ENCODE results near the gene PTBP3. TPM values are rescaled to one million over a fixed set of nuclear protein-coding genes. Genes with fewer than 3 reads are reported as not detected.
A peak's percentile ranks its signal among the peaks of the same experiment; 100 is the strongest.

PTBP3 gene
- total and polyA plus RNA-seq, 2 donors (not counting 1 experiment from before 2014, with no cell fraction given), result 16.7 to 28.7 TPM

DNA sequence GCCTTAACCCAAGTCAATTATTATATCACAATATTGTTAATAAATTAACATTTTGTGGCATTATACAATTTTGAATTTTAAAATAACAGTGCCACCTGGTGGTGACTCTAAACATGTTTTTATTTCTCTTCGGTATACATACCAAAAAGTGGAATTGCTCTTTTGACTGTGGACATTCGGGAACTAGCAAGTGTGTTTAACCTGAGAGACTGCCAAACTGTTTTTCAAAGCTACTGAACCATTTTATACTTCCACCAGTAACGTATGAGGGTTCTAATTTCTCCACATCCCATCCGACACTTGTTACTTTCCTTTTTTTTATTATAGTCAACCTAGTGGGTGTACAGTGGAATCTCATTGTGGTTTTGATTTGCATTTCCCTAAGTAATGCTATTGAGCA, 28.2 kb upstream of the PTBP3 start:
- H3K4me2 ChIP-seq (ENCODE audit: extremely low read depth, insufficient read depth, low read length), result peak overlapping the region; percentile 8
- no peaks in the 10 kb centered on the region for H4K20me1 ChIP-seq (ENCODE audit: control insufficient read depth, extremely low read depth, insufficient read depth, low read length)
- no peak overlapping the region for H3K4me3 ChIP-seq (replicated peaks in 1 of 4; ENCODE audit: control extremely low read depth in 1 of 4, insufficient read depth in 1 of 4, low read depth in 3 of 4, low read length in 4 of 4)
- no peaks in the 10 kb centered on the region for H3K79me2 ChIP-seq (ENCODE audit: control insufficient read depth, insufficient read depth, low read length)
- no peaks in the 10 kb centered on the region for H3K9me3 ChIP-seq (ENCODE audit: control insufficient read depth, insufficient read depth, low read depth, low read length)
- TF ChIP-seq EZH2 (IDR thresholded peaks at IDR 0.05; ENCODE audit: low read length, missing control alignments), result no peak
- TF ChIP-seq, protein P1, sequence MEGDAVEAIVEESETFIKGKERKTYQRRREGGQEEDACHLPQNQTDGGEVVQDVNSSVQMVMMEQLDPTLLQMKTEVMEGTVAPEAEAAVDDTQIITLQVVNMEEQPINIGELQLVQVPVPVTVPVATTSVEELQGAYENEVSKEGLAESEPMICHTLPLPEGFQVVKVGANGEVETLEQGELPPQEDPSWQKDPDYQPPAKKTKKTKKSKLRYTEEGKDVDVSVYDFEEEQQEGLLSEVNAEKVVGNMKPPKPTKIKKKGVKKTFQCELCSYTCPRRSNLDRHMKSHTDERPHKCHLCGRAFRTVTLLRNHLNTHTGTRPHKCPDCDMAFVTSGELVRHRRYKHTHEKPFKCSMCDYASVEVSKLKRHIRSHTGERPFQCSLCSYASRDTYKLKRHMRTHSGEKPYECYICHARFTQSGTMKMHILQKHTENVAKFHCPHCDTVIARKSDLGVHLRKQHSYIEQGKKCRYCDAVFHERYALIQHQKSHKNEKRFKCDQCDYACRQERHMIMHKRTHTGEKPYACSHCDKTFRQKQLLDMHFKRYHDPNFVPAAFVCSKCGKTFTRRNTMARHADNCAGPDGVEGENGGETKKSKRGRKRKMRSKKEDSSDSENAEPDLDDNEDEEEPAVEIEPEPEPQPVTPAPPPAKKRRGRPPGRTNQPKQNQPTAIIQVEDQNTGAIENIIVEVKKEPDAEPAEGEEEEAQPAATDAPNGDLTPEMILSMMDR (conservative IDR thresholded peaks at IDR 0.05 in 1 of 2, IDR thresholded peaks at IDR 0.05 in 1 of 2; ENCODE audit: low read depth in 1 of 2, low read length in 2 of 2), result peak; percentile 13 to 25
- H3K36me3 ChIP-seq (ENCODE audit: control insufficient read depth, insufficient read depth, low read length), result no peaks in the 10 kb centered on the region
- H3K27ac ChIP-seq (ENCODE audit: insufficient read depth, low read length), result no peak overlapping the region
- no peak overlapping the region for H3K9ac ChIP-seq (ENCODE audit: insufficient read depth, low read length)
- H3K27me3 ChIP-seq (ENCODE audit: control insufficient read depth, insufficient read depth, low read length), result no peaks in the 10 kb centered on the region
- H2AFZ ChIP-seq (ENCODE audit: low read length), result peak overlapping the region; percentile 34
- H3K4me1 ChIP-seq (ENCODE audit: control insufficient read depth, extremely low read depth, insufficient read depth, low read length), result peaks cover 2% of the 10 kb centered on the region
- DNase-seq (ENCODE audit: low read depth in 2 of 2), result peak; percentile 36 to 70

DNA sequence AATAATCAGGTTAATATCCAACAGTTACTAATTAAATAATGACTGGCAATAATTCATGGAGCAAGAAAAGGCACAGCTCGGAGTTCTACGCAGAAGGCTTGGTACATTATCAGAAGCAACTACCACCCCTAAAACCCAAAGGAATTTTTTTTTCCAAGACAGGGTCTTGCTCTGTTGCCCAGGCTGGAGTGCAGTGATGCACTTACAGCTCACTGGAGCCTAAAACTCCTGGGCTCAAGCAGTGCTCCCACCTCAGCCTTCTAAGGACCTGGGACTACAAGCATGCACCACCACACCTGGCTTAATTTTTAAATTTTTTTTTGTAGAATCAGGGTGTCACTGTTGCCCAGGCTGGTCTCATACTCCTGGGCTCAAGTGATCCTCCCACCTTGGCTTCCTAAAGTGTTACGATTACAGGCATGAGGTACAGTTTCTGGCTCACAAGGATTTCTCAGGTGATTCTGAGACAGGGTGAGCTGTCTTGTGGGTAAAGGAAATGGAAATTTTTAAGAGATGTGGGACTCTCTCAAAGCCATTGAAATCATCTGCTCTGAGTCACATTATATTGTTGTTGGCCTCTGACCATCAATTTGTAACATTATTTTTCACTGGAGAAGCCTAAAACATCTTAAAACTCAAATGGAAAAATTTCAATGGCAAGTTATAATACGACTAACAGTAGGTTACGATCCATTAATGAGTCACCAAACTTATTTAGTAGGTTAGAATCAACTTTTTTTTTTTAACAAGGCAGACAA, 26.8 kb upstream of the PTBP3 start:
- Histone ChIP-seq H2AFZ (ENCODE audit: low read length) (no peak overlapping the region), H3K36me3 (ENCODE audit: control insufficient read depth, insufficient read depth, low read length) (no peaks in the 10 kb centered on the region), H3K27ac (ENCODE audit: insufficient read depth, low read length) (no peak overlapping the region), H3K9ac (ENCODE audit: insufficient read depth, low read length) (no peak overlapping the region), H3K4me2 (ENCODE audit: extremely low read depth, insufficient read depth, low read length) (no peak overlapping the region), H3K4me1 (ENCODE audit: control insufficient read depth, extremely low read depth, insufficient read depth, low read length) (peaks cover 2% of the 10 kb centered on the region), H3K27me3 (ENCODE audit: control insufficient read depth, insufficient read depth, low read length) (no peaks in the 10 kb centered on the region), H3K79me2 (ENCODE audit: control insufficient read depth, insufficient read depth, low read length) (no peaks in the 10 kb centered on the region), H4K20me1 (ENCODE audit: control insufficient read depth, extremely low read depth, insufficient read depth, low read length) (no peaks in the 10 kb centered on the region), H3K9me3 (ENCODE audit: control insufficient read depth, insufficient read depth, low read depth, low read length) (no peaks in the 10 kb centered on the region), H3K4me3 (replicated peaks in 1 of 4; ENCODE audit: control extremely low read depth in 1 of 4, insufficient read depth in 1 of 4, low read depth in 3 of 4, low read length in 4 of 4) (no peak overlapping the region)
- peak; percentile 16 to 73 for DNase-seq (ENCODE audit: low read depth in 2 of 2)
- TF ChIP-seq, protein P1 (conservative IDR thresholded peaks at IDR 0.05 in 1 of 2, IDR thresholded peaks at IDR 0.05 in 1 of 2; ENCODE audit: low read depth in 1 of 2, low read length in 2 of 2), result no peak
- no peak for TF ChIP-seq EZH2 (IDR thresholded peaks at IDR 0.05; ENCODE audit: low read length, missing control alignments)

DNA sequence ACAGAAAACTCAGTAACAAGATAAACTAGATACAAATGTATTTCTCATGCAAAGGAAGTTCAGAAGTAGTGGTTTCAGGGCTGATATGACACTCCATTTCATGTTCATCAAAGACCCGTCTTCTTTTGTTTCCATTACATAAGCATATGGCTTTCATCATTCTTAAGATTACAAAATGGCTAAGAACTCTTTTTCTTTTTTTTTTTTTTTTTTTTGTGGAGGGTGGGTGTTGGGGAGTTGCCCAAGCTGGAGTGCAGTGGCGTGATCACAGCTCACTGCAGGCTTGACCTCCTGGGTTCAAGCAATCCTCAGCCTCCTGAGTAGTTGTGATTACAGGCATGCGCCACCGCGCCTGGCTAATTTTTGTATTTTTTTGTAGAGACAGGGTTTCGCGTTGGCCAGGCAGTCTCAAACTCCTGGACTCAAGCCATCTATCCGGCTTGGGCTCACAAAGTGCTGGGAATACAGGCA, 22.0 kb upstream of the PTBP3 start:
- H3K4me3 ChIP-seq (replicated peaks in 1 of 4; ENCODE audit: control extremely low read depth in 1 of 4, insufficient read depth in 1 of 4, low read depth in 3 of 4, low read length in 4 of 4), result no peak overlapping the region
- no peaks in the 10 kb centered on the region for H3K9me3 ChIP-seq (ENCODE audit: control insufficient read depth, insufficient read depth, low read depth, low read length)
- DNase-seq (ENCODE audit: low read depth in 2 of 2), result peak in 1 of 2 donors; percentile 50
- H3K4me1 ChIP-seq (ENCODE audit: control insufficient read depth, extremely low read depth, insufficient read depth, low read length), result no peaks in the 10 kb centered on the region
- H3K27me3 ChIP-seq (ENCODE audit: control insufficient read depth, insufficient read depth, low read length), result no peaks in the 10 kb centered on the region
- H3K4me2 ChIP-seq (ENCODE audit: extremely low read depth, insufficient read depth, low read length), result peak overlapping the region; percentile 8
- peak overlapping the region; percentile 44 for H2AFZ ChIP-seq (ENCODE audit: low read length)
- no peak overlapping the region for H3K27ac ChIP-seq (ENCODE audit: insufficient read depth, low read length)
- H3K36me3 ChIP-seq (ENCODE audit: control insufficient read depth, insufficient read depth, low read length), result no peaks in the 10 kb centered on the region
- no peak overlapping the region for H3K9ac ChIP-seq (ENCODE audit: insufficient read depth, low read length)
- TF ChIP-seq EZH2 (IDR thresholded peaks at IDR 0.05; ENCODE audit: low read length, missing control alignments), result no peak
- TF ChIP-seq, protein P1 (conservative IDR thresholded peaks at IDR 0.05 in 1 of 2, IDR thresholded peaks at IDR 0.05 in 1 of 2; ENCODE audit: low read depth in 1 of 2, low read length in 2 of 2), result no peak
- no peaks in the 10 kb centered on the region for H3K79me2 ChIP-seq (ENCODE audit: control insufficient read depth, insufficient read depth, low read length)
- H4K20me1 ChIP-seq (ENCODE audit: control insufficient read depth, extremely low read depth, insufficient read depth, low read length), result no peaks in the 10 kb centered on the region

All from fibroblast of lung (primary cell).